ENCODE data around the gene STX16. TPM values are rescaled to one million over a fixed set of nuclear protein-coding genes. Genes with fewer than 3 reads are reported as not detected.

STX16 gene
- total and polyA plus RNA-seq, 8 donors: 12.8 to 179 (median 52.2) TPM

DNA sequence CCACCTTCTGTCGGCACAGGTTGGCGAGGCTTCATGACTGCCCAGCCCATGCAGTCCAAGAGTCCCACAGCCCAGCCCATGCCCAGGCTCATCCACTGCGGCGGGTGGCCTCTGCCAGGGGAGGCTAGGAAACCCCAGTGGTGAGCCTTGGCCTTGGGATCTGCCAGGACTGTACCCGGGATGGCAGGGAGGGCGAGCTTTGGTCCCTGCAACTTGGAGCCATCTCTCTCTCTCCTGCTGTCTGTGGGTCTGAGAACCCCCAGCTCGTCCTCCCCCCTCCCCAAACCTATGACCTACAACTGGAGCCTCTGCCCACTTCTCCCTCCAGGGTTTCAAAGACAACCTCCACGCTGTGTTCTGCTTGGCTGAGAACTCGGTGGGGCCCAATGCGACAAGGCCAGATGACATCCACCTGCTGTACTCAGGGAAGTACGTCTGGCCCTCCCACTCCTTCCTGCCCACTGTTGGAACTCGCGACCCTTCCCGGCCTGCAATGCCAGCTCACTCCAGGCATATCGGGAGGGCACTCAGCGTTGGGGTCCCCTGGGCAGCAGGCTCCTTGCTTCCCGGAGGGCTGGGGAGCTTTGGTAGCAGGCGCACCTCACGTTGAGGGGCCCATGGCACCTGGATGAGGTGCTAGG, 61.2 kb downstream of the STX16 start:
- WGBS, 5 donors: 80 to 90% (median 89%) methylated on average over 11 to 19 of the region's 19 CpGs
- H3K36me3 ChIP-seq: peaks cover 0 to 70% (median 46%) of the 10 kb centered on the region in 4 donors
- DNase-seq: peak; percentile 5 to 17
- H3K4me1 ChIP-seq: peaks cover 0 to 11% (median 9%) of the 10 kb centered on the region in 4 donors
- no peak for TF ChIP-seq EP300 (IDR thresholded peaks at IDR 0.05)
- no peak overlapping the region for H3K4me3 ChIP-seq
- H3K9me3 ChIP-seq: no peaks in the 10 kb centered on the region
- no peaks in the 10 kb centered on the region for H3K27me3 ChIP-seq
- intact Hi-C loops (cut with DNase I; ENCODE audit: low total_unique reads): no loop called here
- H3K27ac ChIP-seq: no peak overlapping the region

GRCh38 chr20:58712806-58713731, 62.0 kb downstream of the STX16 start:
- Histone ChIP-seq H3K9me3 (no peaks in the 10 kb centered on the region), H3K27me3 (no peaks in the 10 kb centered on the region), H3K27ac (no peak overlapping the region), H3K4me3 (no peak overlapping the region), H3K36me3 (peaks cover 0 to 62% (median 39%) of the 10 kb centered on the region in 4 donors), H3K4me1 (peaks cover 0 to 11% (median 9%) of the 10 kb centered on the region in 4 donors)
- DNase-seq: peak; percentile 2 to 14
- WGBS, 5 donors: 90 to 96% (median 93%) methylated on average over 18 to 24 of the region's 24 CpGs
- TF ChIP-seq, protein P1, sequence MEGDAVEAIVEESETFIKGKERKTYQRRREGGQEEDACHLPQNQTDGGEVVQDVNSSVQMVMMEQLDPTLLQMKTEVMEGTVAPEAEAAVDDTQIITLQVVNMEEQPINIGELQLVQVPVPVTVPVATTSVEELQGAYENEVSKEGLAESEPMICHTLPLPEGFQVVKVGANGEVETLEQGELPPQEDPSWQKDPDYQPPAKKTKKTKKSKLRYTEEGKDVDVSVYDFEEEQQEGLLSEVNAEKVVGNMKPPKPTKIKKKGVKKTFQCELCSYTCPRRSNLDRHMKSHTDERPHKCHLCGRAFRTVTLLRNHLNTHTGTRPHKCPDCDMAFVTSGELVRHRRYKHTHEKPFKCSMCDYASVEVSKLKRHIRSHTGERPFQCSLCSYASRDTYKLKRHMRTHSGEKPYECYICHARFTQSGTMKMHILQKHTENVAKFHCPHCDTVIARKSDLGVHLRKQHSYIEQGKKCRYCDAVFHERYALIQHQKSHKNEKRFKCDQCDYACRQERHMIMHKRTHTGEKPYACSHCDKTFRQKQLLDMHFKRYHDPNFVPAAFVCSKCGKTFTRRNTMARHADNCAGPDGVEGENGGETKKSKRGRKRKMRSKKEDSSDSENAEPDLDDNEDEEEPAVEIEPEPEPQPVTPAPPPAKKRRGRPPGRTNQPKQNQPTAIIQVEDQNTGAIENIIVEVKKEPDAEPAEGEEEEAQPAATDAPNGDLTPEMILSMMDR (IDR thresholded peaks at IDR 0.05): no peak
- intact Hi-C loops (cut with DNase I; ENCODE audit: low total_unique reads): no loop called here

DNA sequence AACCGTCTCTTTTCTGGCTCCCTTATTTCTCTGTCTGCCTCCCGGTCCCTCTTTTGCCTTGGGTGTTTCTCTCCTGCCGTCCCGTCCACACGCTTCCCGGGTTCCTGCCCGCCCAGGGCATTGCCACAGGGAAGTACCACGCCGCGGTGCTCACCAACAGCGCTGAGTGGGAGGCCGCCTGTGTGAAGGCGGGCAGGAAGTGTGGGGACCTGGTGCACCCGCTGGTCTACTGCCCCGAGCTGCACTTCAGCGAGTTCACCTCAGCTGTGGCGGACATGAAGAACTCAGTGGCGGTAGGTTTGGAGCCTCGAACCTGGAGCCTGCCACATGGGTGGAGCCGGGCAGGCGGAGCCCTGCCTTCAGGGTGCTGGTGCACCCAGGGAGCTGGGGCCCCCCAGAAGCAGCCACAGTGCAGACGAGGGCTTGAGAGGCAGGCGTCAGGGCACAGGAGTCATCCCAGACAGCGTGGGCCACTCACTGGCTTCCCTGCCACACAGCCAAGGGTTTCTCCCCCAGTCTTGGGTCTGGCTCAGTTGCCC, 62.8 kb downstream of the STX16 start:
- H3K36me3 ChIP-seq: peaks cover 0 to 54% (median 32%) of the 10 kb centered on the region in 4 donors
- WGBS, 5 donors: 92 to 97% (median 93%) methylated on average over 24 of the region's 24 CpGs
- peaks cover 0 to 11% (median 9%) of the 10 kb centered on the region in 4 donors for H3K4me1 ChIP-seq
- H3K4me3 ChIP-seq: no peak overlapping the region
- TF ChIP-seq, protein P1 (IDR thresholded peaks at IDR 0.05): no peak
- TF ChIP-seq EP300 (IDR thresholded peaks at IDR 0.05) (no peak), POLR2AphosphoS5 (IDR thresholded peaks at IDR 0.05) (no peak), POLR2A (IDR thresholded peaks at IDR 0.05) (no peak)
- no peaks in the 10 kb centered on the region for H3K9me3 ChIP-seq
- H3K27ac ChIP-seq: no peak overlapping the region
- DNase-seq: peak; percentile 3 to 18
- intact Hi-C loops (cut with DNase I; ENCODE audit: low total_unique reads): no loop called here
- no peaks in the 10 kb centered on the region for H3K27me3 ChIP-seq

DNA sequence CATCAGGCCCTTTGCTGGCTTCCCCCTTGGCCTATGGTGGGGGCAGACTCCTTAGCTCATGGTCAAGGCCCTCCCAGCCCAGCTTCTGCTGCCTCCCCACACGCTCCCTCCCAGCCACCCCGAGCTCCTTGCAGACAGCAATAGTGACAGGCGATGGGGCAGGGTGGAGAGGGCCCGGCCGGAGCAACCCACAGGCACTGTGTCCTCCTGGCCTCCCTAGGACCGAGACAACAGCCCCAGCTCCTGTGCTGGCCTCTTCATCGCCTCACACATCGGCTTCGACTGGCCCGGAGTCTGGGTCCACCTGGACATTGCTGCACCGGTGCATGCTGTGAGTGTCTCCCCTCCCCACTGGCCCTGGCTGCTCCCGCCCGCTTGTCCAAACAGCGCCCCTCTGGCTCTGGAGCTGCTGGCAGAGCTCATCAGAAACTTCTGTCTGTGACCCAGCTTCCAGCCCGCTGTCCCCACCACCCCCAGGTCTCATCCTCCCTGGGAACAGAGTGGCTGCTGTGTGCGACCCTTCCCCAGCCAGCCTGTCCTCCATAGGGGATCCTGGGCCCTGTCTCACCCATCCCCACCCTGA, 63.3 kb downstream of the STX16 start:
- peaks cover 0 to 48% (median 29%) of the 10 kb centered on the region in 4 donors for H3K36me3 ChIP-seq
- no peak overlapping the region for H3K27ac ChIP-seq
- intact Hi-C loops (cut with DNase I; ENCODE audit: low total_unique reads): no loop called here
- peaks cover 0 to 3% (median 0%) of the 10 kb centered on the region in 3 donors for H3K27me3 ChIP-seq
- DNase-seq: peak in 1 of 2 donors; percentile 1
- H3K4me3 ChIP-seq: no peak overlapping the region
- WGBS, 5 donors: 88 to 96% (median 92%) methylated on average over 8 to 16 of the region's 16 CpGs
- TF ChIP-seq, protein P1 (IDR thresholded peaks at IDR 0.05): no peak
- TF ChIP-seq EP300 (IDR thresholded peaks at IDR 0.05) (no peak), POLR2AphosphoS5 (IDR thresholded peaks at IDR 0.05) (no peak), POLR2A (IDR thresholded peaks at IDR 0.05) (no peak)
- no peaks in the 10 kb centered on the region for H3K9me3 ChIP-seq
- H3K4me1 ChIP-seq: peaks cover 0 to 11% (median 9%) of the 10 kb centered on the region in 4 donors

All from stomach (tissue), 9 donors.